Peyer's patch (tissue), 4 donors: ENCODE results near the gene PCK2.

Experiments
- POLR2A ChIP-seq, 2 donors: fragments of 450-650 bp; IDR thresholded peaks; one replicate each; pipeline ENCODE4 v1.5.1; 2017; ENCODE audit warnings: antibody characterized with exemption in 2 of 2, mild to moderate bottlenecking in 2 of 2, moderate library complexity in 2 of 2
- TF ChIP-seq, protein P1 (sequence below), 6 experiments: fragments of 450-650 bp in 4 of 6; fragments of 200-600 bp in 2 of 6; sonication (generic) in 1 of 6; IDR thresholded peaks; one replicate each; pipeline ENCODE4 v1.5.1; 2017 to 2019; ENCODE audit warnings: antibody characterized with exemption in 6 of 6, mild to moderate bottlenecking in 3 of 6, moderate library complexity in 1 of 6

- TF ChIP-seq, protein P1, sequence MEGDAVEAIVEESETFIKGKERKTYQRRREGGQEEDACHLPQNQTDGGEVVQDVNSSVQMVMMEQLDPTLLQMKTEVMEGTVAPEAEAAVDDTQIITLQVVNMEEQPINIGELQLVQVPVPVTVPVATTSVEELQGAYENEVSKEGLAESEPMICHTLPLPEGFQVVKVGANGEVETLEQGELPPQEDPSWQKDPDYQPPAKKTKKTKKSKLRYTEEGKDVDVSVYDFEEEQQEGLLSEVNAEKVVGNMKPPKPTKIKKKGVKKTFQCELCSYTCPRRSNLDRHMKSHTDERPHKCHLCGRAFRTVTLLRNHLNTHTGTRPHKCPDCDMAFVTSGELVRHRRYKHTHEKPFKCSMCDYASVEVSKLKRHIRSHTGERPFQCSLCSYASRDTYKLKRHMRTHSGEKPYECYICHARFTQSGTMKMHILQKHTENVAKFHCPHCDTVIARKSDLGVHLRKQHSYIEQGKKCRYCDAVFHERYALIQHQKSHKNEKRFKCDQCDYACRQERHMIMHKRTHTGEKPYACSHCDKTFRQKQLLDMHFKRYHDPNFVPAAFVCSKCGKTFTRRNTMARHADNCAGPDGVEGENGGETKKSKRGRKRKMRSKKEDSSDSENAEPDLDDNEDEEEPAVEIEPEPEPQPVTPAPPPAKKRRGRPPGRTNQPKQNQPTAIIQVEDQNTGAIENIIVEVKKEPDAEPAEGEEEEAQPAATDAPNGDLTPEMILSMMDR (IDR thresholded peaks at IDR 0.05) = no peak
- no peak for TF ChIP-seq POLR2A (IDR thresholded peaks at IDR 0.05)
These were observed 25.6 kb downstream of the PCK2 start for GRCh38 chr14:24119691-24120090.
